Astrocyte (in vitro differentiated cells and primary cell): Measurements from ENCODE around the gene RPL6.

ENCODE experiments used
- CTCF ChIP-seq: IDR thresholded peaks from 2 replicates; pipeline ENCODE4 v1.5.1; 2011; ENCODE audit warnings: low read depth, mild to moderate bottlenecking, inconsistent platforms, low read length, moderate library complexity; ENCODE audit not compliant: insufficient read depth
- EZH2 ChIP-seq: IDR thresholded peaks from 2 replicates; pipeline ENCODE4 v1.6.1; 2012; ENCODE audit warnings: mild to moderate bottlenecking, low read length, inconsistent platforms; ENCODE audit not compliant: insufficient read depth

GRCh38 chr12:112447106-112447505 is 37.7 kb upstream of the RPL6 start:
- TF ChIP-seq EZH2 (no peak), CTCF (no peak)
